IMR-90 (cell line): Measurements from ENCODE around the gene KRCC1. TPM values are rescaled to one million over a fixed set of nuclear protein-coding genes. Genes with fewer than 3 reads are reported as not detected.

Experiments
- ATAC-seq: fragments of 200-7000 bp; cut with Tn5 transposase; 2 replicates; pipeline ENCODE4 v1.9.1; 2020; ENCODE audit warnings: low read depth, mild to moderate bottlenecking, moderate library complexity
- BruUV-seq: library from RNA; stranded (reverse); fragments of 400-500 nt; replicated peaks from 2 replicates; lab custom pipeline; 2021; lab: Mats Ljungman, UMichigan
- CTCF ChIA-PET: fragments of 300-600 bp; formaldehyde crosslinking; extraction: SDS; loops from one replicate; lab custom pipeline; 2021; ENCODE audit warnings: antibody characterized with exemption; lab: Yijun Ruan, JAX
- POLR2A ChIA-PET: fragments of 300-600 bp; sonication (Branson Sonifier 250); formaldehyde crosslinking; loops from one replicate; lab custom pipeline; 2022; ENCODE audit warnings: antibody characterized with exemption; ENCODE audit not compliant: unreplicated experiment; lab: Charles Lee
- DNase-seq: peaks from one replicate; pipeline ENCODE4 v3.0.0; 2013
- H2AFZ ChIP-seq: replicated peaks from 2 replicates; pipeline ENCODE3; 2013; ENCODE audit warnings: low read length, mild to moderate bottlenecking; ENCODE audit not compliant: poor library complexity
- H2AK5ac ChIP-seq: 2 replicates; pipeline ENCODE4 v1.6.1; 2013; ENCODE audit warnings: low read depth, low read length, inconsistent platforms
- H2AK9ac ChIP-seq: replicated peaks from 2 replicates; pipeline ENCODE3; 2013; ENCODE audit warnings: mild to moderate bottlenecking, low read depth, low read length, moderate library complexity; ENCODE audit not compliant: poor library complexity
- H2BK120ac ChIP-seq: 2 replicates; pipeline ENCODE4 v1.6.1; 2013; ENCODE audit warnings: low read depth, low read length, inconsistent platforms
- H2BK15ac ChIP-seq: 3 replicates; pipeline ENCODE4 v1.6.1; 2013; ENCODE audit warnings: low read depth, low read length, inconsistent platforms
- H2BK20ac ChIP-seq: 2 replicates; pipeline ENCODE4 v1.6.1; 2013; ENCODE audit warnings: low read depth, mild to moderate bottlenecking, inconsistent platforms, low read length, moderate library complexity
- H2BK5ac ChIP-seq: 2 replicates; pipeline ENCODE4 v1.6.1; 2013; ENCODE audit warnings: mild to moderate bottlenecking, low read depth, low read length, inconsistent platforms; ENCODE audit not compliant: poor library complexity, severe bottlenecking
- H3K14ac ChIP-seq: replicated peaks from 2 replicates; pipeline ENCODE4 v1.6.1; 2013; ENCODE audit warnings: low read depth, low read length, inconsistent platforms
- H3K18ac ChIP-seq: 2 replicates; pipeline ENCODE4 v1.6.1; 2013; ENCODE audit warnings: low read depth, low read length, control low read depth
- H3K23ac ChIP-seq: 2 replicates; pipeline ENCODE4 v1.6.1; 2013; ENCODE audit warnings: low read depth, low read length, inconsistent platforms
- H3K27ac ChIP-seq: 2 replicates; pipeline ENCODE4 v1.5.1; 2013; ENCODE audit warnings: mild to moderate bottlenecking, control low read depth, low read length; ENCODE audit not compliant: insufficient read depth
- H3K27me3 ChIP-seq: 2 replicates; pipeline ENCODE4 v1.6.1; 2013; ENCODE audit warnings: low read length; ENCODE audit not compliant: control insufficient read depth, insufficient read depth
- H3K36me3 ChIP-seq: 2 replicates; pipeline ENCODE4 v1.6.1; 2013; ENCODE audit warnings: low read length, mixed read lengths; ENCODE audit not compliant: control insufficient read depth, insufficient read depth
- H3K4ac ChIP-seq: 2 replicates; pipeline ENCODE4 v1.6.1; 2013; ENCODE audit warnings: low read depth, low read length, inconsistent platforms
- H3K4me1 ChIP-seq: 2 replicates; pipeline ENCODE4 v1.6.1; 2013; ENCODE audit warnings: low read length, mixed read lengths; ENCODE audit not compliant: control insufficient read depth, insufficient read depth
- H3K4me2 ChIP-seq: 2 replicates; pipeline ENCODE4 v1.6.1; 2013; ENCODE audit warnings: low read depth, mild to moderate bottlenecking, control low read depth, low read length, moderate library complexity
- H3K4me3 ChIP-seq: 2 replicates; pipeline ENCODE4 v1.5.1; 2013; ENCODE audit warnings: low read depth, mild to moderate bottlenecking, control low read depth, low read length, moderate library complexity; ENCODE audit not compliant: insufficient read depth
- H3K56ac ChIP-seq: 2 replicates; pipeline ENCODE4 v1.6.1; 2013; ENCODE audit warnings: low read length, inconsistent platforms; ENCODE audit not compliant: insufficient read depth; ENCODE audit errors: extremely low read depth
- H3K79me1 ChIP-seq, 2 experiments: 2 replicates each; pipeline ENCODE4 v1.6.1; 2013; ENCODE audit warnings: low read length in 2 of 2, inconsistent platforms in 1 of 2, low read depth in 1 of 2
- H3K9ac ChIP-seq: 2 replicates; pipeline ENCODE4 v1.6.1; 2013; ENCODE audit warnings: low read depth, low read length, control low read depth
- H3K9me1 ChIP-seq: 2 replicates; pipeline ENCODE4 v1.6.1; 2013; ENCODE audit warnings: low read length, inconsistent platforms; ENCODE audit not compliant: insufficient read depth
- H3K9me3 ChIP-seq: 2 replicates; pipeline ENCODE4 v1.6.1; 2013; ENCODE audit warnings: low read length; ENCODE audit not compliant: control insufficient read depth, insufficient read depth
- H4K20me1 ChIP-seq: 2 replicates; pipeline ENCODE4 v1.6.1; 2013; ENCODE audit warnings: low read length, inconsistent platforms; ENCODE audit not compliant: insufficient read depth
- H4K5ac ChIP-seq: 2 replicates; pipeline ENCODE4 v1.6.1; 2013; ENCODE audit warnings: mild to moderate bottlenecking, low read depth, low read length, control low read depth
- H4K8ac ChIP-seq, 2 experiments: 2 replicates each; pipeline ENCODE4 v1.6.1; 2013; ENCODE audit warnings: low read depth in 2 of 2, low read length in 2 of 2, control low read depth in 1 of 2, inconsistent platforms in 1 of 2
- H4K91ac ChIP-seq: 2 replicates; pipeline ENCODE4 v1.6.1; 2013; ENCODE audit warnings: low read depth, low read length, inconsistent platforms; ENCODE audit not compliant: insufficient read depth
- BHLHE40 ChIP-seq: fragments of 150-350 bp; IDR thresholded peaks from 2 replicates; pipeline ENCODE4 v1.6.1; 2016; ENCODE audit warnings: mild to moderate bottlenecking, low read depth, low read length
- CEBPB ChIP-seq: IDR thresholded peaks from 2 replicates; pipeline ENCODE4 v1.6.1; 2012; ENCODE audit warnings: low read depth, low read length, improper control_type of control experiment
- FOS ChIP-seq: fragments of 150-350 bp; IDR thresholded peaks from 2 replicates; pipeline ENCODE4 v1.6.1; 2016; ENCODE audit warnings: low read depth, low read length
- MAZ ChIP-seq: IDR thresholded peaks from 2 replicates; pipeline ENCODE4 v1.6.1; 2012; ENCODE audit warnings: low read depth, mild to moderate bottlenecking, low read length, improper control_type of control experiment, moderate library complexity, borderline replicate concordance
- RAD21 ChIP-seq: IDR thresholded peaks from 2 replicates; pipeline ENCODE4 v1.6.1; 2012; ENCODE audit warnings: low read length, improper control_type of control experiment
- RCOR1 ChIP-seq: IDR thresholded peaks from 2 replicates; pipeline ENCODE4 v1.6.1; 2012; ENCODE audit warnings: mild to moderate bottlenecking, low read length, improper control_type of control experiment; ENCODE audit not compliant: insufficient replicate concordance
- RFX5 ChIP-seq: IDR thresholded peaks from 2 replicates; pipeline ENCODE4 v1.8.0; 2012; ENCODE audit warnings: low read depth, mild to moderate bottlenecking, low read length, moderate library complexity
- WGBS, 2 experiments: methylation state at CpG; one replicate each; pipeline versions ENCODE4 v1.1.5 to v1.1.7; 2013; ENCODE audit warnings: missing lambda C conversion rate in 2 of 2; ENCODE audit not compliant: insufficient read length in 1 of 2; ENCODE audit errors: extremely low coverage in 2 of 2; 5-methylcytosine and 5-hydroxymethylcytosine counted together
- dilution Hi-C: fragments of 300-500 bp; cut with HindIII; formaldehyde crosslinking; loops from one replicate; pipeline ENCODE4 v1.14.3; 2018; ENCODE audit warnings: low sequenced_read_pairs; ENCODE audit not compliant: unreplicated experiment
- in situ Hi-C: fragments of 300-500 bp; cut with MboI; formaldehyde crosslinking; loops from 3 replicates; pipeline ENCODE4 v1.14.3; 2019; ENCODE audit warnings: low sequenced_read_pairs, inconsistent platforms, mixed read lengths
- intact Hi-C: fragments of 100-400 bp; cut with micrococcal nuclease; formaldehyde crosslinking; loops from 2 replicates; pipeline ENCODE4 v1.10.0; 2022
- polyA plus RNA-seq, 3 experiments: library from polyadenylated mRNA; depleted of rRNA; stranded (reverse); fragments of >200 nt; gene quantifications; 2 replicates each; pipeline ENCODE4 v1.2.3, GENCODE V29; 2012; ENCODE audit warnings: low replicate concordance in 1 of 3
- total RNA-seq: library from RNA; depleted of rRNA; stranded (reverse); fragments of >200 nt; gene quantifications from 2 replicates; pipeline ENCODE4 v1.2.3, GENCODE V29; 2012
- TF ChIP-seq, protein P1 (sequence below): conservative IDR thresholded peaks from 2 replicates; pipeline ENCODE4 v1.5.1; 2012; ENCODE audit warnings: mild to moderate bottlenecking, low read depth, low read length, improper control_type of control experiment

KRCC1 gene
- total and polyA plus RNA-seq, 2 of the 4 experiments (the other 2 are of a cell fraction): 14.3 to 16.5 TPM

GRCh38 chr2:88053296-88053695 lies 2.3 kb downstream of the KRCC1 start:
- Histone ChIP-seq H3K4me3 (no peak overlapping the region), H2BK20ac (no peak overlapping the region), H3K23ac (no peak overlapping the region), H3K4me2 (no peak overlapping the region), H3K4me1 (peaks cover 11% of the 10 kb centered on the region), H2AK5ac (no peak overlapping the region), H3K9me3 (no peaks in the 10 kb centered on the region), H2BK120ac (no peak overlapping the region), H4K20me1 (peaks cover 3% of the 10 kb centered on the region; the same call in 1 of the 2 replicates), H3K36me3 (peaks cover 5% of the 10 kb centered on the region; the same call in 1 of the 2 replicates), H3K9ac (no peak overlapping the region), H4K8ac (no peak overlapping the region), H2AFZ (no peak overlapping the region), H2AK9ac (no peak overlapping the region), H3K27me3 (no peaks in the 10 kb centered on the region), H2BK5ac (no peak overlapping the region), H4K5ac (no peak overlapping the region), H3K18ac (no peak overlapping the region), H3K14ac (no peak overlapping the region), H3K4ac (no peak overlapping the region), H3K27ac (no peak overlapping the region), H3K79me1 (peaks cover 30 to 55% of the 10 kb centered on the region in 2 experiments), H3K9me1 (peaks cover 13% of the 10 kb centered on the region), H2BK15ac (no peak overlapping the region), H4K91ac (no peak overlapping the region), H3K56ac (no peak overlapping the region)
- ChIA-PET CTCF (no interaction called here), POLR2A (no interaction called here)
- in situ Hi-C loops (loop anchor here (25.0 kb wide), 1 partner anchor 609 kb away; no protein-coding TSS in a partner anchor), dilution Hi-C loops (no loop called here), intact Hi-C loops (no loop called here)
- DNase-seq (peak; percentile 20), ATAC-seq (no peak)
- BruUV-seq: no TSS peak
- WGBS, 2 experiments: no CpG with 5 or more reads among the region's 1 CpG
- TF ChIP-seq FOS (no peak), BHLHE40 (no peak), MAZ (no peak), RFX5 (no peak), RCOR1 (no peak), RAD21 (no peak), CEBPB (no peak)
- TF ChIP-seq, protein P1, sequence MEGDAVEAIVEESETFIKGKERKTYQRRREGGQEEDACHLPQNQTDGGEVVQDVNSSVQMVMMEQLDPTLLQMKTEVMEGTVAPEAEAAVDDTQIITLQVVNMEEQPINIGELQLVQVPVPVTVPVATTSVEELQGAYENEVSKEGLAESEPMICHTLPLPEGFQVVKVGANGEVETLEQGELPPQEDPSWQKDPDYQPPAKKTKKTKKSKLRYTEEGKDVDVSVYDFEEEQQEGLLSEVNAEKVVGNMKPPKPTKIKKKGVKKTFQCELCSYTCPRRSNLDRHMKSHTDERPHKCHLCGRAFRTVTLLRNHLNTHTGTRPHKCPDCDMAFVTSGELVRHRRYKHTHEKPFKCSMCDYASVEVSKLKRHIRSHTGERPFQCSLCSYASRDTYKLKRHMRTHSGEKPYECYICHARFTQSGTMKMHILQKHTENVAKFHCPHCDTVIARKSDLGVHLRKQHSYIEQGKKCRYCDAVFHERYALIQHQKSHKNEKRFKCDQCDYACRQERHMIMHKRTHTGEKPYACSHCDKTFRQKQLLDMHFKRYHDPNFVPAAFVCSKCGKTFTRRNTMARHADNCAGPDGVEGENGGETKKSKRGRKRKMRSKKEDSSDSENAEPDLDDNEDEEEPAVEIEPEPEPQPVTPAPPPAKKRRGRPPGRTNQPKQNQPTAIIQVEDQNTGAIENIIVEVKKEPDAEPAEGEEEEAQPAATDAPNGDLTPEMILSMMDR: no peak
